Mucosa of rectum (tissue), 2 donors: ENCODE measurements around the gene DIAPH3.
"Not testable (repeated sequence)": the region's sequence is repeated elsewhere in the genome, so short reads cannot be mapped to it uniquely, and the experiment has no call there.

Source experiments
- H3K27ac ChIP-seq, 2 donors: one replicate each; pipeline ENCODE4 v1.7.0; 2013; ENCODE audit warnings: inconsistent platforms in 2 of 2, low read depth in 2 of 2, low read length in 2 of 2
- H3K27me3 ChIP-seq, 2 donors: one replicate each; pipeline ENCODE4 v1.7.0; 2013; ENCODE audit warnings: low read length in 2 of 2; ENCODE audit not compliant: control insufficient read depth in 2 of 2, insufficient read depth in 2 of 2
- H3K36me3 ChIP-seq, 2 donors: one replicate each; pipeline ENCODE4 v1.7.0; 2013; ENCODE audit warnings: low read length in 2 of 2; ENCODE audit not compliant: control insufficient read depth in 2 of 2, insufficient read depth in 2 of 2
- H3K4me1 ChIP-seq, 2 donors: one replicate each; pipeline ENCODE4 v1.7.0; 2013; ENCODE audit warnings: low read length in 2 of 2, mild to moderate bottlenecking in 1 of 2; ENCODE audit not compliant: control insufficient read depth in 2 of 2, insufficient read depth in 2 of 2
- H3K4me3 ChIP-seq, 2 donors: one replicate each; pipeline ENCODE4 v1.7.0; 2013; ENCODE audit warnings: low read length in 2 of 2
- H3K9ac ChIP-seq, 2 donors: one replicate each; pipeline ENCODE4 v1.7.0; 2013; ENCODE audit warnings: low read length in 2 of 2, low read depth in 1 of 2, mild to moderate bottlenecking in 1 of 2
- H3K9me3 ChIP-seq, 2 donors: one replicate each; pipeline ENCODE4 v1.7.0; 2013; ENCODE audit warnings: low read length in 2 of 2; ENCODE audit not compliant: control insufficient read depth in 2 of 2
- donor health status: healthy.
- donor health status: Normal muscosa, but diverticular disease.

DIAPH3 gene

DNA sequence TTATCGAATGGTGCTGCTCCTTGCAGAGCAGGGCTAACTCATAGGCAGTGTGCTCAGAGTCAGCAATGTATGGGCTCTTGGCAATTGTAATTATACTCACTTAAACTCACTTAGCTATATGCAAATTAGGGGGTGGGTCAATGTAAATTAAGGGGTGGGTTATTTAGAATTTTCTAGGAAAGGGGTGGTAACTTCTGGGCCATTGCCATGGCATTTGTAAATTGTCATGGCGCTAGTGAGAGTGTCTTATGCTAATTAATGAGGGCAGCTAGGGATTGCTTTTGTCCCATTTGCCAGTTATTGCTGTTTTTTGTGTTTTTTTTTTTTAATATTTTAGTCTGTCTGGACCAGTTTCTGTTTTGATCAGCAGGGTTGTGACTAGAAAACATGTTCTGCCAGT, 68.4 kb downstream of the DIAPH3 start:
- H3K27ac ChIP-seq: no peak overlapping the region
- H3K9me3 ChIP-seq: no peaks in the 10 kb centered on the region
- H3K36me3 ChIP-seq: no peaks in the 10 kb centered on the region
- no peak overlapping the region for H3K9ac ChIP-seq
- no peak overlapping the region for H3K4me3 ChIP-seq
- no peaks in the 10 kb centered on the region for H3K27me3 ChIP-seq
- peaks cover 0 to 8% of the 10 kb centered on the region in 2 donors for H3K4me1 ChIP-seq

DNA sequence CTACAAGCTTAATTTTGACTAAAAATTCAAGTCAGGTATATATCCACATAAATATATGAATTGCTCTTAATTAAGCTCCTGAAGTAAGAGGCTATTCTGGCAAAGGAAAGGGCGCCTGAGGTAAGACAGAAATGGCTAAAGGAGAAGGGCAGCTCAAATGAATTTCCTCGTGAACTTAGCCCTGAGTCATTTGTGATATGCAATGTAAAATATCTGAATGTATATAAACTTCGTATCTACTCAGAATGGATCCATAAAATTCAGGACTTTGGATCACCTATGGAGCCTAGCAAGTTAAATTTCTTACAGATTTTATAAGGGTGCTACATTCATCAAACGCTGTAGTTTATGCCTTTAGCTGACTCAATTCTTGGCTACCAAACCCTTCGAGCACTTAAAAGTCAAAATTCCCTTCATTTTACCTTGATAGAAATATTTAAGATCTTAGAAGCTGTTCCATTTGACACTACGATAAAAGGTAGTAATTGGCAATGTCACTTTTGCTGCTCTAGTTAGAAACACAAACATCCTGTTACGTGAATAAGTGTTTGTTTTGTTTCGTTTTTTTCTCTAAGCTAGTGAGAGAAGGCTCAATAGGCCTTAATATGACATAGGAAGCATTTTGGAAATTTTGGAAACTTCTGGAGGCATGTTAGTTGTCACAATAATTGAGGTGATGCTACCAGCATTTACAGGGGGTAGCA, 69.2 kb downstream of the DIAPH3 start:
- Histone ChIP-seq H3K36me3 (no peaks in the 10 kb centered on the region), H3K4me3 (peak overlapping the region in 1 of 2 donors; percentile 52), H3K27me3 (no peaks in the 10 kb centered on the region), H3K9ac (no peak overlapping the region), H3K27ac (no peak overlapping the region), H3K9me3 (no peaks in the 10 kb centered on the region), H3K4me1 (peaks cover 0 to 8% of the 10 kb centered on the region in 2 donors)

DNA sequence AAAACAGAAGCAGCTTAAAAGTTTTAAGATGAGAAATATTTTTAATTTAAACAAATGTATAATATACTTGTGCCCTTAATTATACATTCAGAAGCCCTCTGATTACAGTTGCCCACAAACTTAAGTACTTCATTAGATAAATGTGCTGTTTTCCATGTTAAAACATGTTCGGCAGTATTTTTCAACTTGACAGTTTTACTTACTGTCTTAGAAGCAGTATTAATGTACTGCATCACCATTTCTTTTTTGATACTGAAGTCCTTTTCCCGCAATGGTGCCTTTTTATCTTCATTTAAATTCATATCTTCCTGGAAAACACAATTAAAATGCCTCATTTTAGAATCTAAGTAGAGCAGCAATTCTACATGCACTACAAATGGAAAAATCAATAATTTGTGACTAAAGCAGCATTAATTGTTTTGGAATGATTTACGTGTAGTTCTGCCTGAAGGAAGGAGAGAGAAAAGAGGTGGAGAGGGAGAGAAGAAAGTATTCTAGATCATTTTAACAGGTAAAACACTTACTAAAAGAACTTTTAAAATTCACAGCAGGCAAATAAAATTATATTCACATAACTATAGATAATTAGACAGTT, 70.2 kb downstream of the DIAPH3 start:
- Histone ChIP-seq H3K36me3 (no peaks in the 10 kb centered on the region), H3K9me3 (no peaks in the 10 kb centered on the region), H3K27me3 (no peaks in the 10 kb centered on the region), H3K4me1 (peaks cover 0 to 8% of the 10 kb centered on the region in 2 donors), H3K4me3 (no peak overlapping the region), H3K9ac (no peak overlapping the region), H3K27ac (no peak overlapping the region)

DNA sequence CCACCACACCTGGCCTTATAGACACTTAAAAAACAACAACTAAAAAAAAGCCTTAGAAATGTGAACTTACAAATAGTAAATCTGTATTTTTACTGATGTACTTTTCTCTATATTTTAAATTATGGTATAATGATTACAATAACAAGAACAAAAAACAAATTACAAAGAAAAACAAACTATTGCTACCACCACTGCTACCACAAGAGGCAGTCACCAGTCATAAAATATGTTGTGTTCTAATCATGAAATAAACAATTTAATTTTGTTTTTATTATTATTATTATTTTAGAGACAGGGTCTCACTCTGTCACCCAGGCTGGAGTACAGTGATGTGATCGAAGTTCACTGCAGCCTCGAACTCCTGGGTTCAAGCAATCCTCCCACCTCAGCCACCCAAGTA, 72.2 kb downstream of the DIAPH3 start:
- no peaks in the 10 kb centered on the region for H3K9me3 ChIP-seq
- no peak overlapping the region for H3K9ac ChIP-seq
- peaks cover 0 to 8% of the 10 kb centered on the region in 2 donors for H3K4me1 ChIP-seq
- H3K27ac ChIP-seq: no peak overlapping the region
- no peaks in the 10 kb centered on the region for H3K36me3 ChIP-seq
- H3K4me3 ChIP-seq: no peak overlapping the region
- no peaks in the 10 kb centered on the region for H3K27me3 ChIP-seq

DNA sequence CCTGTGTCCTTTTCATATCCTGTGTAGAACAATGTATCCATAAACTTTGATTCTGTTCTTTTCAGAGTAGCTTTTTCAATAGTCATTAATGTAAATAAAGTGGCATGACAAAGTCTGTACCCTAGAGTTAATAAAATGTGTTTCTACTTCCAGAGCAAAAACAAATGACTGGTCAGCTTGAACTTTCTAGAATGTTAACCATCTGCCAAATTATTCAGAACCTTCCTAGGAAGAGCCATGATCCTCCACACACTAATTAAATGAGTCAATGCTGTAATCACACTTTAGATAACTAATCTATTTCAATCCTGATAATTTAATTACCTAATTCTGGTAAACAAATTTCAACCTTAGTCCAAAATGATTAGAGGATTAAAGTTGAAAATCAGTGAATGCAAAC, 73.2 kb downstream of the DIAPH3 start:
- Histone ChIP-seq H3K36me3 (no peaks in the 10 kb centered on the region), H3K9me3 (no peaks in the 10 kb centered on the region), H3K9ac (no peak overlapping the region), H3K27ac (no peak overlapping the region), H3K4me1 (peaks cover 0 to 8% of the 10 kb centered on the region in 2 donors), H3K27me3 (no peaks in the 10 kb centered on the region), H3K4me3 (no peak overlapping the region)

DNA sequence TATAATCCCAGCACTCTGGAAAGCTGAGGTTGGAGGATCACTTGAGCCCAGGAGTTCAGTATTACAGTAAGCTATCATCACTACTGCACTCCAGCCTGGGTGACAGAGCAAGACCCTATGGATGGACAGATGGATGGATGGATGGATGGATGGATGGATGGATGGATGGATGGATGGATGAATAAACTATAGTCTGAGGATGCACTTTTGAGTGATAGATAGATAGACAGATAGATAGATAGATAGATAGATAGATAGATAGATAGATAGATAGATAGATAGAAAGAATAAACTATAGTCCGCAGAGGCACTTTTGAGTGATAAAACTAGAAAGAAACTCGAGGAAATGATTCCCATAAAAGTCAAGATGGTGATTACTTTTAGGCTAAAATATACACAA, 79.9 kb downstream of the DIAPH3 start:
- not testable (repeated sequence) for H3K27me3 ChIP-seq, H3K9ac ChIP-seq, H3K4me3 ChIP-seq, H3K4me1 ChIP-seq, H3K36me3 ChIP-seq, H3K9me3 ChIP-seq, H3K27ac ChIP-seq

DNA sequence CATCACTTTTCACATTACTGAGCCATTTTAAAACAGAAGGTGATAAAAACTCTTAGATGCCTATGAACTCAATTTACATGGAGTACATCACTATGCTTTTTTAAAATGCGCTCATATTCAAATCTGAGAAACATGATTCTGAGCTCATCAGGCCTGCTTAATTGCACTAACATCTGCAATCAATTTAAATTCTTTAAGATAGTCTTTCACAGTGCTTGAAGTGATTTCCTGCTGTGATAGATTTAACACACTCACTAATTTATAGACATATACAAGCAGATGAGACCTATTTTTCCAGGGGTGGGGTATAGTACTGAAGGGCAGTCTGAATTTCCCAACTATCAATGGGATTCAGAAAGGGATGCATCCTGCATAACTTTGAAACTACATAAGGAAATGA, 82.9 kb downstream of the DIAPH3 start:
- Histone ChIP-seq H3K4me1 (no peaks in the 10 kb centered on the region), H3K27ac (no peak overlapping the region), H3K36me3 (no peaks in the 10 kb centered on the region), H3K9ac (no peak overlapping the region), H3K4me3 (no peak overlapping the region), H3K27me3 (no peaks in the 10 kb centered on the region), H3K9me3 (no peaks in the 10 kb centered on the region)

DNA sequence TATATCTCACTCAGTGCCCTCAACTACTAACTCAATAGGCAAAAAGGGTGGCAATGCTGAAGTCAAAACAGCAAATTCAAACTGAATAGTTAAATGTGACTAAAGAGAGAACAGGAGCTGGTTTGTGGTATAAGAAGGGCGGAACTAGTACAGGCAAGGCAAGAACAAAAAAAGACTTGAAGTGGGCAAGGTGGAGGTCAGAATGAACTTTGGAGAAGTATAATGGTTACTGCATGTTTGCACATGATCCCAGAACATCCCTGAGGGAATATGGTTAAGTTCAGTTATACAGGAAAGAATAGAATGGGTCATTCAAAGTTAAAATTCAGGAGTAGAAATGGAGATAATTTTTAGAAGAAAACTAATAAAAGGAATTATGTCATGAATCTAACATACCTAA, 85.5 kb downstream of the DIAPH3 start:
- no peak overlapping the region for H3K27ac ChIP-seq
- H3K27me3 ChIP-seq: no peaks in the 10 kb centered on the region
- H3K4me3 ChIP-seq: no peak overlapping the region
- H3K9ac ChIP-seq: no peak overlapping the region
- no peaks in the 10 kb centered on the region for H3K9me3 ChIP-seq
- H3K4me1 ChIP-seq: peaks cover 0 to 4% of the 10 kb centered on the region in 2 donors
- no peaks in the 10 kb centered on the region for H3K36me3 ChIP-seq

DNA sequence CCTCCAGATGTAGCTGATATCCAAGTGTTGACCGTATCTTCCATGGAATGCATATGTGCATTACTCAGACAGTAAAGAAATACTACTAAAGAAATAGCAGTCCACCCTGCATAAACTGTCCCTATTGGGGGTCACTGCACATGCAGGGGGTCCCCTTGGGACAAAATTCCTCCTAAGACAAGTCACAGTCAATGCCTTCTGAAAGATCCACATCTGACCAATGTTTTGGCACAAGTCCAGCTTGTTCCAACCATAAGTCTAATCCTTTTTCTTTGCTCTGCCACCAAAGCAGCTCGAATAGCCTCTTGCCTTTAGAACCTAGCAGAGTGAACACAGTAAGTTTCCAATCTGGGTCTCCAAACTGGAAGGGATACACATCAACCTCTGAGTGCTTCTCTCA, 87.9 kb downstream of the DIAPH3 start:
- Histone ChIP-seq H3K27ac (no peak overlapping the region), H3K27me3 (no peaks in the 10 kb centered on the region), H3K36me3 (no peaks in the 10 kb centered on the region), H3K4me3 (no peak overlapping the region), H3K4me1 (peaks cover 0 to 4% of the 10 kb centered on the region in 2 donors), H3K9me3 (no peaks in the 10 kb centered on the region), H3K9ac (no peak overlapping the region)

DNA sequence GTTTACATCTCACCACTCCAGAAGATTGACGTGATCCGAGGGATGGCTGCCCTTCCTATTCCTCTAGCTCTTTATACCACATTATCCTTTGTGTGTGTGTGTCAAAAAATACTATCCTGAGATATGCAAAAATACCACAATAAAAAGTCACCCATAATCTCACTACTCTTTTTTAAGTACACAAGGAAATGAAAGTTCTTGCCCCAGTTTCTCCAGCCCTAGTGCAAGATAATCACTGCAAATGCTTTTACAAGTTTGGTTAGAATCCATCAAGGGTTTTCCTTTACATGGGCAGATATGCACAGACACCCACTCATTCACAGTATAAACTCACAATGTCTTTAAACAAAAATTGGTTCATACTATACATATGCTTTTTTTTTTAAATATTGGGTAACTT, 89.3 kb downstream of the DIAPH3 start:
- Histone ChIP-seq H3K4me1 (peaks cover 0 to 4% of the 10 kb centered on the region in 2 donors), H3K36me3 (no peaks in the 10 kb centered on the region), H3K9ac (no peak overlapping the region), H3K4me3 (no peak overlapping the region), H3K27ac (no peak overlapping the region), H3K9me3 (no peaks in the 10 kb centered on the region), H3K27me3 (no peaks in the 10 kb centered on the region)
